BJ (cell line): Measurements from ENCODE around the gene SF3A1. TPM values are rescaled to one million over a fixed set of nuclear protein-coding genes. Genes with fewer than 3 reads are reported as not detected.

Source experiments
- CTCF ChIA-PET: fragments of 350-600 bp; formaldehyde crosslinking; extraction: SDS; loops from one replicate; lab custom pipeline; 2021; ENCODE audit warnings: antibody characterized with exemption, inconsistent platforms; lab: Yijun Ruan, JAX
- POLR2A ChIA-PET: fragments of 300-600 bp; sonication (Branson Sonifier 250); formaldehyde crosslinking; extraction: SDS; loops from one replicate; lab custom pipeline; 2021; ENCODE audit warnings: antibody characterized with exemption; lab: Charles Lee
- DNase-seq: peaks from one replicate; pipeline ENCODE4 v3.0.0-alpha.2; 2011; ENCODE audit warnings: low read depth
- H3K27me3 ChIP-seq: 2 replicates; pipeline ENCODE4 v1.6.0; 2011; ENCODE audit warnings: low read length; ENCODE audit not compliant: control insufficient read depth, insufficient read depth
- H3K36me3 ChIP-seq: 2 replicates; pipeline ENCODE4 v1.5.1; 2011; ENCODE audit warnings: low read length; ENCODE audit not compliant: control insufficient read depth, insufficient read depth
- H3K4me3 ChIP-seq: 2 replicates; pipeline ENCODE4 v1.5.1; 2011; ENCODE audit warnings: low read depth, mild to moderate bottlenecking, control low read depth, low read length
- CTCF ChIP-seq: IDR thresholded peaks from 2 replicates; pipeline ENCODE4 v1.5.1; 2011; ENCODE audit warnings: low read depth, mild to moderate bottlenecking, control low read depth, inconsistent platforms, low read length, moderate library complexity; ENCODE audit not compliant: insufficient read depth
- polyA plus RNA-seq: library from polyadenylated mRNA; depleted of rRNA; stranded (reverse); fragments of >200 nt; gene quantifications from 2 replicates; pipeline ENCODE4 v1.2.3, GENCODE V29; 2011

Gene SF3A1
- polyA plus RNA-seq, 1 experiment: 66.8 TPM

- POLR2A ChIA-PET: no interaction called here
- no peak for DNase-seq
Observed at GRCh38 chr22:30328466-30329049, 28.1 kb downstream of the SF3A1 start.

GRCh38 chr22:30327864-30328345 lies 28.8 kb downstream of the SF3A1 start:
- H3K36me3 ChIP-seq: no peaks in the 10 kb centered on the region; the same call in 1 of the 2 replicates
- no peaks in the 10 kb centered on the region for H3K27me3 ChIP-seq
- ChIA-PET CTCF (interaction anchor here (1.0 to 8.3 kb wide), 4 partner anchors 11 to 41 kb away, joined by 3 to 50 read pairs (median 4); partner anchors contain the start of genes CASTOR1, CCDC157 and SF3A1), POLR2A (no interaction called here)
- no peak for DNase-seq
- no peak overlapping the region for H3K4me3 ChIP-seq
- no peak for TF ChIP-seq CTCF

More at GRCh38 chr22:30328466-30329049, 28.1 kb downstream of the SF3A1 start:
- H3K4me3 ChIP-seq: no peak overlapping the region
- no peak for TF ChIP-seq CTCF
- no peaks in the 10 kb centered on the region for H3K27me3 ChIP-seq
- H3K36me3 ChIP-seq: no peaks in the 10 kb centered on the region
- CTCF ChIA-PET: interaction anchor here (1.0 to 8.3 kb wide), 4 partner anchors 10 to 41 kb away, joined by 3 to 50 read pairs (median 4); partner anchors contain the start of genes CASTOR1, CCDC157 and SF3A1

GRCh38 chr22:30326706-30327362 lies 29.9 kb downstream of the SF3A1 start, which contains the start of gene TBC1D10A:
Gene TBC1D10A (minus strand): TSS chr22:30326941. CDS start chr22:30326881, 60 bp downstream.
- ChIA-PET CTCF (interaction anchor here (8.3 kb wide), 1 partner anchor 40 kb away, joined by 50 read pairs; the partner anchor contains the start of gene CASTOR1), POLR2A (interaction anchor here (0.6 kb wide), 1 partner anchor 47 kb away, joined by 3 read pairs; no protein-coding TSS in a partner anchor)
- no peak for TF ChIP-seq CTCF
- Histone ChIP-seq H3K4me3 (peak within 1 kb of the TSS; percentile 83), H3K27me3 (no peaks in the 10 kb centered on the region), H3K36me3 (no peaks in the 10 kb centered on the region; the same call in 1 of the 2 replicates)
- no peak for DNase-seq

GRCh38 chr22:30326255-30326705 lies 30.4 kb downstream of the SF3A1 start:
- no peak for TF ChIP-seq CTCF
- POLR2A ChIA-PET: interaction anchor here (0.6 kb wide), 1 partner anchor 47 kb away, joined by 3 read pairs; no protein-coding TSS in a partner anchor

GRCh38 chr22:30325724-30326254 lies 30.9 kb downstream of the SF3A1 start:
- CTCF ChIA-PET: interaction anchor here (0.6 to 8.3 kb wide), 5 partner anchors 39 to 100 kb away, joined by 3 to 50 read pairs (median 4); partner anchors contain the start of genes CASTOR1 and RNF215
- no peaks in the 10 kb centered on the region; the same call in none of the 2 replicates for H3K36me3 ChIP-seq
- DNase-seq: no peak
- peak overlapping the region; percentile 83 for H3K4me3 ChIP-seq
- POLR2A ChIA-PET: no interaction called here
- no peaks in the 10 kb centered on the region for H3K27me3 ChIP-seq
- no peak for TF ChIP-seq CTCF

More at GRCh38 chr22:30326255-30326705, 30.4 kb downstream of the SF3A1 start:
- CTCF ChIA-PET: interaction anchor here (1.0 to 8.3 kb wide), 3 partner anchors 39 to 100 kb away, joined by 3 to 50 read pairs (median 7); partner anchors contain the start of gene CASTOR1
- H3K4me3 ChIP-seq: peak overlapping the region; percentile 83
- H3K36me3 ChIP-seq: no peaks in the 10 kb centered on the region; the same call in 1 of the 2 replicates
- DNase-seq: no peak
- no peaks in the 10 kb centered on the region for H3K27me3 ChIP-seq
